Measurements from ENCODE around the gene ZBBX.
A peak's percentile ranks its signal among the peaks of the same experiment; 100 is the strongest.

The ZBBX gene

DNA sequence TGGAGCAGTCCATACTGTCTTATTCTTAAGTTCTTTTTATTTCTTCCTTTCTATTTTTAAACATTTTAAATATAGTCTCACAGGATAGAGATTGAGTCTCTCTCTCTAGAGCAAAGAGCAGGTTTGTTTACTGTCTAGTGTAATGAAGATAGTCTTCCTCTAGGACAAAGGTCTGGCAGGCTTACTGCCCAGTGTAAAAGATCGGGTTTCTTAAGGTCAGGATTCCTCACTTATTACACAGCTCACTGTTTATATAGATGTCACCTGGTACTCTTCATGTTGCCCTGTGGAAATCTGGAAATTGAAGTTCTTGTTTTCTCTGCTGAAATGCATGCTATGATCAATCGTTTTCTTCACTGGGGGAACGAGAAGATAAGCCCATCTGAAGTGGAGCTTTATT is 76.0 kb downstream of the ZBBX start:
- no peak for DNase-seq

DNA sequence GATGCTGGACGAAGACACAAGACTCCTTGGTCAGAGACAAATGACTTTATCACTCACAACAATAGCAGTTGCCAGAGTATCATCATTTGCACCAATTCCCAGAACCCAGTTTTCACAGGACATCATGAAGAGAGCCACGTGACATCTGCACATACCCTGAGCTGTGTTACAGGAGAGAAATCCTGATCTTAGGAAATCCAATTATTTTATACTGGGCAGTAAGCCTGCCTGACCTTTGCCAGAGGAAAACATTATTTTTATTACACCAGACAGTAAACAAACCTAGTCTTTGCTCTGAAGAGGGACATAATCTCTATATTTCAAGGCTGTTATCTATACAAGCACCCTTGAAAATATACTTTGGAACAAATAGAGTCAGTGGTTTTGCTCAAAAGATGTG is 77.4 kb downstream of the ZBBX start:
- DNase-seq = no peak

DNA sequence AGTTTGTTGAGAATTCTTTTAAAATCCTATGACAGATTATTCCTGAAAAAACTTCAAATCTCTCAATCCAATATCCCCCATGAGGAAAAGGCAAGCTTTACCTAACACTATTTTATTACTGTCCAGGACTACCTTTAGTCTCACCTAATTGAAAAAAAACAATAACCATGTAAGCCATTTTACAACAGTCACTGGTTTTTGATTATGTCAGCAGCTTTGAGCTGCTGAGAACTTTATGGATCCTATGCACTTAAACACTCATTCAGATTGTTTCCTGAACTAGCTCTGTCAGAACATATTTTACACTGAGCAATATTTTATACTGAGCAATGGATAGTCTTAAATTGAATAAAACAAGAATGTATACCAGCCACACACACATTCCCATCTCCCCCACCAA is 79.9 kb downstream of the ZBBX start:
- DNase-seq = no peak

DNA sequence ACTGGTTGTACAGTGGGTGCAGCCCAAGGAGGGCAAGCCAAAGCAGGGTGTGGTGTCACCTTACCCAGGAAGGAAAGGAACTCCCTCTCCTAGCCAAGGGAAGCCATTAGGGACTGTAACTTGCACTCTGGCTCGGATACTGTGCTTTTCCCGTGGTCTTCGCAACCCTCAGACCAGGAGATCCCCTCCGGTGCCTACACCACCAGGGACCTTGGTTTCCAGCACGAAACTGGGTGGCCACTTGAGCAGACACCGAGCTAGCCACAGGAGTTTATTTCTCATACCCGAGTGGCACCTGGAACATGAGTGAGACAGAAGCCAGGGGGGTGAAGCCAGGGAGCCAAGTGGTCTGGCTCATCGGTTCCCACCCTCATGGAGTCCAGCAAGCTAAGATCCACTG is 90.7 kb downstream of the ZBBX start:
- DNase-seq = no peak

DNA sequence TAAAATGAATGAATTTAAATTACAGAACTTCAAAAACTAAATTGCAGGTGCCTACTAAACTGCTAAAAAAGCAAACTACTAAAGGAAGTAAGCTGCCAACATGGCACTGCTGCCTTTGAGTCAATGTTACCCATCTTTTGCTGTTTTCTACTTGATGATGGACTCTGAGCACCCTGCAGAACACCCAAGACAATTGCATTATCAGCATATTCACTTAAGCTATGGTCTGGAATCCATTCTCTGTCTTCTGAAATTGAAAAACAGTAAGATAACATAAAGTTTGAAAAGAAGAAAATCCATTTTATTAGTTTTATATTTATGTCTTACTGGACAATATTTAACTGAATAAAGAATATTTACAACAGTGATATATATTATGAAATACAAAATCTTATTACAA is 91.4 kb downstream of the ZBBX start:
- DNase-seq = no peak

DNA sequence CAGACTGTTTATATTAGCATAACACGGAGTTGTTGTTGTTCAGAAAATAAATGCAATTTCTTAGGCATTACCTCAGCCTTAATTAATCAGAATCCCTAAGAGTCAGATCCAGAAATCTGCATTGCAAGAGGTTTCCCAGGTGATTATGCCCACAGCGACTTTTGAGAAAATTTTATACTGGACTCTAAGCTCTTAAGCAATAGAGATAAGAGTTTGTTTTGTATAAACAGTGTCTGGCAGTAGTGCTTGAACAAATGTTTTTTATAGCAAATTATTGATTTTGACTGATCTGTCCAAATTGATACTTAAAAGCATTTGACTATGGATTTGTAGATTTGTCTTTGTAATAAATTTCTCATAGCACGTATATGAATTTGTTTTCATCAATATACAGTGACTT is 92.8 kb downstream of the ZBBX start:
- DNase-seq = no peak

DNA sequence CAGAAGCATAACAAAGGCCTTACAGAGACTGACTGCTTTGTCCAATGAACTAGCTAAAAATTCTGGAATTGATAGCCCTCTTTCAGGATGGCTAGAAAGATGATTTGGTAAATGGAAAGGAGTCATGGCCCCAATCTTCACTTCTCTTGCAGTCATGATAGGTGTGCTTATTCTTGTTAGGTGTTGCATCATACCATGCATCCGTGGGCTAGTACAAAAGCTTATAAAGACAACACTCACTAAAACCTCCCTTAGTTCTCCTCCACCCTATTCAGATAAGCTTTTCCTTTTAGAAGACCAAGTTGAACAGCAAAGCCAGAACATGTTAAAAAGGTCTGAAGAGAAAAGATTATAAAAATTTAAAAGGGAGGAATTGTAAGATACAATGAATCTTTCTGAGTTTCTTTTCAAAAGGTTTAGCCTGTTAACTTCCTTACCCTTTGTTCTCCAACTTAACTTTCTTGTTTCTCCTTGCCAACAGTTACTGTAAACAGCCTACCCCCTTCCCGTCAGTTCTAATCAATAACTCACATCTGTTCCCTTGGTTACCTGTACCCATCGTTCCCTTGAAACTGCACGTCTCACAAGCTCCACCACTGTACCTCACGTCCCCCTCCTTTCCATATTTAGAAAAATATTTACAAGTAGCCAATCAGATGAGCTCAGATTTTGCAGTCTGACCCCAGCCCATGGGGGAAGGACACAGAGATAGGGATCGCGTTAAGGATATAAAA is 105.8 kb downstream of the ZBBX start:
- DNase-seq = no peak

DNA sequence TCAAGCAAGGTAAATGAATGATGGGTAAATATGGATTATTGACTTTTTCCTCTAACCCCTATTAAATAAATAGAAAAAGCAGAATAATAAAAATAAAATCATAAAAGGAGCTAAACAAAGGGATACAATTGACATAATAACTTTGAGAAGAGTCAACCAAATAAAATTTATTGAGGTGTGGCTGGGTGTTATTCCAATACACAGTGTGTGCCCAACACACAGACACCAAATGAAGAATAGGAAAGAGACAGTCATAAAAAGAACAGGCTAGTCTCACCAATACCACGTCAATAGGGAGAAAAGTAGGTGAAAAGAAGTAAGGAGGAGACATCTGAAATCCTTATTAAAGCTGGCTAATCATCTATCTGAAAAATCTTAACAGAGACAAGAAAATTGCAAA is 127.1 kb downstream of the ZBBX start:
- no peak for DNase-seq

DNA sequence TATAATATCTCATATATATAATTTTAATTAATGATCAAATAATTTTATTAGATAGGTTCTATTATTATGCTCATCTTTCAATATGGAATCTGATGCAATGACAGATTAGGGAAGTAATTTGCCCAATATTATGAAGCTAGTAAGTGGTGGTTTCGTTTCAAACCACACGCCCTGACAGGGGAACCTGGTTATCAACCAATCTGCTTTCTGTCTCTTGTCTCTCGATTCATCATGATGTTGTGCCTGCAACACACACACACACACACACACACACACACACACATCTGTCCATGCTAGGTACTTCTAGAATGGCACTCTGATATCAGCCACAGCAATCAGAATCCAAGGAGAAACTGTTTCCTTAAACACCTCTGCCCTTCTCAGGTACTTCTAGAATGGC is 128.4 kb downstream of the ZBBX start:
- DNase-seq = peak; percentile 30

DNA sequence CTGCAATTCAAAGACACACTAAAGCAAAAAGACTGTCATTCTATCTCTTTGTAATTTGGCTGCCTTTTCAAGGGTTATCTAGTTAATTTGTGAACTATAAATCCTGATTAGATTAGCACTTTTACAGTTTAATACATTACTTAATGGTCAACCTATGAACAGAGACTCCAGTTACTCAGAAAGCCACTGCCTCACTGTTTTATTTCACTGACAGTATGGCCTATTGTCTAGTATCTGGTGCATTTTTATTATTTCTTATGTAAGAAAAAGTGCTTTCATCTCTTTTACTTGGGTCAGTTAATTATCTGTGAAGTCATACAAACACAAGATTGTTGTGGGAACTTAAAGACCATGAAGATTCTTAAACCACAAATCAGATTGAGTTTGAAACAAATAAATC is 133.8 kb downstream of the ZBBX start:
- no peak for DNase-seq

DNA sequence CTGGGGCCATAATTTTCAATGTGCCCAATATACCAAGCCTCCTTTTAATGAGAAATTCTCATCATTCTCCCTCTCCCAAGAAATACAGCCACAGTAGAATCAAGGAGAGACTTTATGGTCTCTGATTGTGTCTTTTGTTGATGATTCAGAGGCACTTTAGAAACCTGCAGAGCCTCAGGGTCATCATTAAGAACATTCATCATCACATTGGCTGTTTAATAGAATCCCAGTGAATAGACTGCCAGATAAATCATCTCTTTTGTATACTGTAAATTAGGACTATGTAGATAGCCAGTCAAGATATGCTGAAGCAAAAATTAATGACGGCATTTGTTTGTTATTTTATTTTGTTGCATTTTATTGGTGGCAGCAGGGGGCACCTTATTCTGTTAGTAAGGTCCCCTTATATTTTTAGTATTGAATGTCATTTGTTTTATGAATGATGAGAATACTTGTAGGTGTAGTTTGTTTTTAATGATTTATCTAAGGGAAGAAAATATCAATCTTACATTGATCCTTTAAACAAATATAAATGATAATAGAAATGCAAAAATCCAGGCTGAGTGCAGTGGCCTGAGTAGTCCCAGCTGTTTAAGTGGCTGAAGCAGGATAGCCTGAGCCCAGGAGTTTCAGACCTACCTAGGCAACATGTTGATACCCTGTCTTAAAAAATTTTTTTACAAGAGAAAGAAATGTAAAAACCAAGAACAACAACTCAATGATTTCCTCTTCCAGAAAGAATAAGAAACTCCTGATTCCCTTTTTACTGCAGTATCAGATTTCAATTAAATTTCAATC is 138.8 kb downstream of the ZBBX start:
- DNase-seq = no peak

DNA sequence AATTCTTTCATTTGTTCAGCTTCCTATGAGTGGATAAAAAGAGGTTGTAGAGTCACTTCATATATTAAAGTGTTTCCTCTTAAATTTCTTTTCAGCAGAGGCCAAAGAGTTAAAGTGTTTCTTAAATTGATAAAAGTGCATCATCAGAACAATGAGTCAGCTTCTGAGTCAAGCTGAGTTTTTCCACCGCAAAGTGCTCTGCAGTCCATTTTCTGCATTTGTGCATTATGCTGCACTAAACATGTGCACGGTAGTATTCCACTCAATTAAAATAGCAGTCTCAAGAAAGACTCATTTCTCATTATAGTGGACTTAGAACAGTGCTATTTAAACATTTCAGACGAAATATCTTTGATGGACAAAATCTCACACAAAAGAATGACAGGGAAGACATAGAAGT is 152.0 kb downstream of the ZBBX start:
- DNase-seq = no peak

DNA sequence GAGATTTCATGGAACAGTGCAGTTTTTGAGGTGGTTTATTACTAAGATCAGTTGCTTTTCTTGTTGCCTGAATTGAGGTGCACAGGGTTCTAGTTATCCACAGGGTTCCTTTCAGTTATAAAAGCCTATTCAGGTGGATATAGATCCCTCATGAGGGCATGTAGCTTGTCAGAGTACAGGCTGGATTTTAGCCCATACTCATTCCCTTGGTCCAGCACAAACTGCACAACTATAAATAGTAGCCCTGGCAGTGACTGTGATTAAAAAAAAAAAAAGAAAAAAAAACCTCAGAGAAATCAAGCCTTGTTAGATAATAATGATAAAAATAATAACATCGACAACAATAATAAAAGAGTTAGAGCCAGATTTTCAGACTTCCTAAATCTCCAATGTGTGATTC is 154.3 kb downstream of the ZBBX start:
- DNase-seq = no peak

DNA sequence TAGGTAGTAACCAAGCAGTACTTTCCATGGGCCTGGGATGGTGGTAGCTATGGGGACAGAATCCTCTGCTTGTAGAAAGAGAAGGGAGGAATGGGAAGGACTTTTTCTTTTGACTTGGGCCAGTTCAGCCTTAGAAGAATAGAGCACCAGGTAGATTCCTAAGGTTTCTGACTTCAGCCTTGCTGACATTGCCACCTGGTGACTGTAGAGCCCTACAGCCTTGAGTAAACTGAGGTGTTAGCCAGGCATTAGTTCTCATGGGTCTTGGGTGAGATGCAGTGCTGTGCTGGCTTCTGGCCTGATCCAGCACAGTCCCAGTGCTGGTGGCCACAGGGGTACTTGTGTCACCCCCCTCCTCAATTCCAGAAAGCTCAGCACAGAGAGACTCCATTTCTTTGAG is 171.1 kb downstream of the ZBBX start:
- DNase-seq = no peak

DNA sequence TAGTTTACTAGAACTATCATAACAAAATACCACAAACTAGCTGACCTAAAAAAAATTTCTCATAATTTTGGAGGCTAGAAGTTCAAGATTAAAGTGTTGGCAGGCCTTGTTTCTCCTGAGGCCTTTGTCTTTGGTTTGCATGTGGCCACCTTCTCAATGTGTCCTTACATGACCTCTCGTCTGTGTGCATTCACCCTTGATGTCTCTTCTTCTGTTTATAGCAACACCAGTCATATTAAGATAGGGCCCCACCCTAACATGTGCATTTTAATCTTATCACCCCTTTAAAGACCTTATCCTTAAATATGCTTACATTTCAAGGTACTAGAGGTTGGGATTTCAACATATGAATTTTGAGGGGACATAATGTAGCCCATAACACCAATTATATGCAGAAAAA is 177.0 kb downstream of the ZBBX start:
- peak; percentile 2 for DNase-seq

DNA sequence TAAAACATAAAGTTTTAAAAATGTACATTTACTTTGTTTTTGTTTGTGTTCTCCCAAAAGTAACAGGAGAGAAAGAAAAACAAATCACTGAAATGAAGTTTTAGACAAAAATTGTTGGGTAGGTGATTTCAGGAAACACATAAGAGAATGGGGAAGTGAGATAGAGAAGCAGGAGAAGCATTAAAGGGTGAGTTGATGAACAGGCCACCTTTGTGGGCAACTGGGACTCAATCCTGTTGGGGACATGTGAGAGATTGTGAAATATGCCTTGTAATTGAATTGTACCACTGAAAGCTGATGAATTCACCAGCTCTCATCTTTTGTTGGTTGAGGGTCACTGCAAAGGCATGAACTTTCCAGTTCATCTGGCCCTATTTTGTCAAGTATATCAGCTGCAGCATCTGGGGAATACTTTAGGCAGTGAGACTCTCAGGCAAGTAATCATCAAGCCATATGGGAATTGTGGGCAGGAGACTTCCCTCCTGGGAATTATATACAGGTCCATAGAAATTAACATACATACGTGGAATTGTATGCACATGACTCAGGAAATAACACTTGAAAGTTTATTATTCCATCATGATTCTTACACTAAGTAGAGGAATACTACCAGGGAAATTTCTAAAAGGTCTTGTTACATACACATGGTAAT is 181.0 kb downstream of the ZBBX start:
- no peak for DNase-seq

Data from hematopoietic multipotent progenitor cell treated with erythropoietin and hydrocortisone succinate and interleukin-3 and kit ligand, for 6 days (in vitro differentiated cells).